Measurements from ENCODE around the gene ALOX12B.

ALOX12B gene

DNA sequence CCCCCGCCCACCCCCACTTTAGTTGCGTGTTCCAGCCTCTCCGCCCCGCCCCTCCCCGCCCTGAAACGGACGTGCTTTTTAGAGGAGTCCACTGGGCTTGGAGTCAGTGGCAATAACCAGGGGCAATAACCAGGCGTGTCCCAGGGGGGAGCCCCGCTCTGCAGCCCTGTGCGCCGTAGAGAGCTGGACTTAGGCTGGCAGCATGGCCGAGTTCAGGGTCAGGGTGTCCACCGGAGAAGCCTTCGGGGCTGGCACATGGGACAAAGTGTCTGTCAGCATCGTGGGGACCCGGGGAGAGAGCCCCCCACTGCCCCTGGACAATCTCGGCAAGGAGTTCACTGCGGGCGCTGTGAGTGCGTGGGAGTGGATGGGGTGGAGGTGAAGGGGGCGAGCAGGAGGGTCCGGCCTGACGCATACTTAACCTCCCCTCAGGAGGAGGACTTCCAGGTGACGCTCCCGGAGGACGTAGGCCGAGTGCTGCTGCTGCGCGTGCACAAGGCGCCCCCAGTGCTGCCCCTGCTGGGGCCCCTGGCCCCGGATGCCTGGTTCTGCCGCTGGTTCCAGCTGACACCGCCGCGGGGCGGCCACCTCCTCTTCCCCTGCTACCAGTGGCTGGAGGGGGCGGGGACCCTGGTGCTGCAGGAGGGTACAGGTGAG is 48.4 kb downstream of the ALOX12B start, which contains the start of gene ALOX15B:
Gene ALOX15B, plus strand, starts transcription at position 106 of the 657 bp plus-strand sequence. Its CDS starts 97 bp downstream, at position 203.
- peak in 2 of 3 donors; percentile 63 to 70 for DNase-seq
- no peaks in the 10 kb centered on the region for H3K9me3 ChIP-seq (ENCODE audit: control extremely low read depth in 1 of 5, control insufficient read depth in 4 of 5, insufficient read depth in 2 of 5, low read depth in 1 of 5, low read length in 4 of 5)
- no peak within 1 kb of the TSS for H3K27ac ChIP-seq (ENCODE audit: insufficient read depth in 1 of 2, low read depth in 1 of 2, low read length in 2 of 2, poor library complexity in 1 of 2, severe bottlenecking in 2 of 2)
- peak within 1 kb of the TSS in 6 of 7 experiments; percentile 13 to 69 (median 42) for H3K4me3 ChIP-seq (ENCODE audit: control insufficient read depth in 1 of 7, extremely low read depth in 1 of 7, insufficient read depth in 4 of 7, low read depth in 2 of 7, low read length in 6 of 7)
- ChIA-PET CTCF (interaction anchor here (1.5 to 7.3 kb wide), 8 partner anchors 8 to 126 kb away, joined by 3 to 117 read pairs (median 14); no protein-coding TSS in a partner anchor), POLR2A (no interaction called here)
- no peaks in the 10 kb centered on the region for H3K27me3 ChIP-seq (replicated peaks in 2 of 5; ENCODE audit: control insufficient read depth in 4 of 5, insufficient read depth in 5 of 5, low read length in 4 of 5)
- WGBS (ENCODE audit: insufficient coverage), result 6% methylated on average over 24 of the region's 37 CpGs
- no peaks in the 10 kb centered on the region for H3K36me3 ChIP-seq (ENCODE audit: control insufficient read depth in 4 of 4, insufficient read depth in 4 of 4, low read length in 3 of 4)
- H3K4me1 ChIP-seq (ENCODE audit: control extremely low read depth in 1 of 4, control insufficient read depth in 4 of 4, insufficient read depth in 4 of 4, low read length in 3 of 4), result peaks cover 0 to 27% (median 23%) of the 10 kb centered on the region in 4 experiments

DNA sequence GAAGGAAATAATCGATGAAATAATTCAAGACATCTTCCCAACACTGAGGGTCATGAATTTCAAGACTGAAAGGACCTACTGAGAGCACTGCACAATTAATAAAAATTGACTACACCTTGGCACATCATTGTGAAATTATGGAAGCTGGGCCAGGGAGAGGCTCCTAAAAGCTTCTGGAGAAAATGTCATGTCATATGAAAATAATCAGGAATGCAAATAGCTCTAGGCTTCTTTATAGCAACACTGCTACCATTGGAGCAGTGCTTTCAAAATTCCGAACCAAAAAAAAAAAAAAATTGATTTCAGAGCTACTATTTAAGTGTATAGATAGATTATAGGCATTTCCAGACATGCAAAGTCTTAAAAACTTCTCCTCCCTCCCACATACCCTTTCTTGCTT is 55.1 kb downstream of the ALOX12B start:
- H3K27me3 ChIP-seq (replicated peaks in 2 of 5; ENCODE audit: control insufficient read depth in 4 of 5, insufficient read depth in 5 of 5, low read length in 4 of 5), result peaks cover 0 to under 1% (median 0%) of the 10 kb centered on the region in 5 experiments
- no CpG with 5 or more reads among the region's 2 CpGs for WGBS (ENCODE audit: insufficient coverage)
- ChIA-PET POLR2A (no interaction called here), CTCF (interaction anchor here (1.0 to 4.2 kb wide), 6 partner anchors 8 to 172 kb away, joined by 3 to 23 read pairs (median 5); no protein-coding TSS in a partner anchor)
- H3K27ac ChIP-seq (ENCODE audit: insufficient read depth in 1 of 2, low read depth in 1 of 2, low read length in 2 of 2, poor library complexity in 1 of 2, severe bottlenecking in 2 of 2), result no peak overlapping the region
- no peak overlapping the region for H3K4me3 ChIP-seq (ENCODE audit: control insufficient read depth in 1 of 7, extremely low read depth in 1 of 7, insufficient read depth in 4 of 7, low read depth in 2 of 7, low read length in 6 of 7)
- no peaks in the 10 kb centered on the region for H3K4me1 ChIP-seq (ENCODE audit: control extremely low read depth in 1 of 4, control insufficient read depth in 4 of 4, insufficient read depth in 4 of 4, low read length in 3 of 4)
- no peak for DNase-seq
- peaks cover 0 to 3% (median 0%) of the 10 kb centered on the region in 5 experiments for H3K9me3 ChIP-seq (ENCODE audit: control extremely low read depth in 1 of 5, control insufficient read depth in 4 of 5, insufficient read depth in 2 of 5, low read depth in 1 of 5, low read length in 4 of 5)
- no peaks in the 10 kb centered on the region for H3K36me3 ChIP-seq (ENCODE audit: control insufficient read depth in 4 of 4, insufficient read depth in 4 of 4, low read length in 3 of 4)

DNA sequence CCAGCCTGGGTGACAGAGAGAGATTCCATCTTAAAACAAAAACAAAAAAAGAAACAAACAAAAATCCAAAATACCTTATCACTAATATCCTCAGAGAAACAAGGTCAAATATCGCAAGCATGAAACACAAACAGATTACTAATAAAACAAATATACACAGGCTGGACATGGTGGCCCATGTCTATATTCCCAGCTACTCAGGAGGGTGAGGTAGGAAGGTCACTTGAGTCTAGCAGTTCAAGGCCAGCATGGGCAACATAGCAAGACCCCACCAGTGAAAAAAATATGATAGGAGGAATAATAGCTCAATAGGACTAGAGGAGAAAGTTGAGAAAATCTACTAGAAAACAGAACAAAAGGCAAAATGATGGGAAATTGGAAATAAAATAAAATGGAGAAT is 55.6 kb downstream of the ALOX12B start:
- Histone ChIP-seq H3K4me1 (ENCODE audit: control extremely low read depth in 1 of 4, control insufficient read depth in 4 of 4, insufficient read depth in 4 of 4, low read length in 3 of 4) (no peaks in the 10 kb centered on the region), H3K27me3 (replicated peaks in 2 of 5; ENCODE audit: control insufficient read depth in 4 of 5, insufficient read depth in 5 of 5, low read length in 4 of 5) (peaks cover 0 to 5% (median 0%) of the 10 kb centered on the region in 5 experiments), H3K4me3 (ENCODE audit: control insufficient read depth in 1 of 7, extremely low read depth in 1 of 7, insufficient read depth in 4 of 7, low read depth in 2 of 7, low read length in 6 of 7) (no peak overlapping the region), H3K36me3 (ENCODE audit: control insufficient read depth in 4 of 4, insufficient read depth in 4 of 4, low read length in 3 of 4) (no peaks in the 10 kb centered on the region), H3K27ac (ENCODE audit: insufficient read depth in 1 of 2, low read depth in 1 of 2, low read length in 2 of 2, poor library complexity in 1 of 2, severe bottlenecking in 2 of 2) (no peak overlapping the region), H3K9me3 (ENCODE audit: control extremely low read depth in 1 of 5, control insufficient read depth in 4 of 5, insufficient read depth in 2 of 5, low read depth in 1 of 5, low read length in 4 of 5) (peaks cover 0 to 3% (median 0%) of the 10 kb centered on the region in 5 experiments)
- no peak for DNase-seq
- ChIA-PET CTCF (interaction anchor here (1.0 to 4.2 kb wide), 9 partner anchors 9 to 172 kb away, joined by 3 to 23 read pairs (median 4); no protein-coding TSS in a partner anchor), POLR2A (no interaction called here)
- WGBS (ENCODE audit: insufficient coverage), result no CpG with 5 or more reads among the region's 1 CpG

DNA sequence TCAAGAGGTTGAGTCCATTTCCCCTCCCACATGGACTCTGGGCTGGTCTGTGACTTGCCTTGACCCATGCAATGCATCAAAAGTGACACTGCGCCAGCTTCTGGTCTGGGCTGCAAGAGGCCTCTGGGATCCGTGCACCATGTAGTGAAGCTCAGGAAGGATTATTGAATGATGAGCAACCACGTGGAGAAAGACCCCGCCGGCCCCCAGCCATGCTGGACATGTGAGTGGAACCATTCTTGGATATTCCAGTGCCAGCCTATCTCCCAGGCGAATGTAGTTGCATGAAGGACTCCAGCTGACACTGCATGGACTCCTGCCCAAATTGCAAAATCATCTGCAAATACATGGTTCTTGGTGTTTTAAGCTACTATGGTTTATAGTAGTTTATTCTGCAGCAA is 56.3 kb downstream of the ALOX12B start:
- DNase-seq, result no peak
- Histone ChIP-seq H3K4me3 (ENCODE audit: control insufficient read depth in 1 of 7, extremely low read depth in 1 of 7, insufficient read depth in 4 of 7, low read depth in 2 of 7, low read length in 6 of 7) (no peak overlapping the region), H3K27me3 (replicated peaks in 2 of 5; ENCODE audit: control insufficient read depth in 4 of 5, insufficient read depth in 5 of 5, low read length in 4 of 5) (peaks cover 0 to 5% (median 0%) of the 10 kb centered on the region in 5 experiments), H3K36me3 (ENCODE audit: control insufficient read depth in 4 of 4, insufficient read depth in 4 of 4, low read length in 3 of 4) (no peaks in the 10 kb centered on the region), H3K9me3 (ENCODE audit: control extremely low read depth in 1 of 5, control insufficient read depth in 4 of 5, insufficient read depth in 2 of 5, low read depth in 1 of 5, low read length in 4 of 5) (peaks cover 0 to 3% (median 0%) of the 10 kb centered on the region in 5 experiments), H3K27ac (ENCODE audit: insufficient read depth in 1 of 2, low read depth in 1 of 2, low read length in 2 of 2, poor library complexity in 1 of 2, severe bottlenecking in 2 of 2) (no peak overlapping the region), H3K4me1 (ENCODE audit: control extremely low read depth in 1 of 4, control insufficient read depth in 4 of 4, insufficient read depth in 4 of 4, low read length in 3 of 4) (no peaks in the 10 kb centered on the region)
- ChIA-PET CTCF (interaction anchor here (1.0 to 4.2 kb wide), 7 partner anchors 9 to 171 kb away, joined by 3 to 23 read pairs (median 5); no protein-coding TSS in a partner anchor), POLR2A (no interaction called here)
- WGBS (ENCODE audit: insufficient coverage), result 97% methylated on average over 3 of the region's 6 CpGs

DNA sequence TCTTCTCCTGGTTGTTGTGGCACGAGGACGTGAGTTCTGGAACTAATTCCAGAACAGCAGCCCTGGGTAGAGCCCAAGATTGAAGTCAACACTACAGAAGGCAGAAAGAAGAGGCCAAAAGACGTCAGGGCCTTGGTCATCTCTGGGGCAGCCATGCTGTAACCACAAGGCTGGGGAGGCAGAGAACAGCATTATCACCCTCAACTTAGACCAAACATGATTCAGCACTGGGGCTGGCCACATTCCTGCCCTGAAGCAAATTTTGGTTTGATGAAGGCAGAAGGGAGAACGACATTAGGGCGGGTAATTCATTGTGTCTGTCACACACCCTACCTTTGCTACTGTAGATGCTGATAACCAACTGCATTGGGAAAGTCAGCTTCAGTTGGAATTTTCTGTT is 58.4 kb downstream of the ALOX12B start:
- POLR2A ChIA-PET, result no interaction called here
- no peak for DNase-seq
- H3K27ac ChIP-seq (ENCODE audit: insufficient read depth in 1 of 2, low read depth in 1 of 2, low read length in 2 of 2, poor library complexity in 1 of 2, severe bottlenecking in 2 of 2), result no peak overlapping the region
- no peak overlapping the region for H3K4me3 ChIP-seq (ENCODE audit: control insufficient read depth in 1 of 7, extremely low read depth in 1 of 7, insufficient read depth in 4 of 7, low read depth in 2 of 7, low read length in 6 of 7)
- CTCF ChIA-PET, result interaction anchor here (0.6 to 4.2 kb wide), 4 partner anchors 12 to 117 kb away, joined by 3 to 23 read pairs (median 6); no protein-coding TSS in a partner anchor
- H3K27me3 ChIP-seq (replicated peaks in 2 of 5; ENCODE audit: control insufficient read depth in 4 of 5, insufficient read depth in 5 of 5, low read length in 4 of 5), result peaks cover 0 to 5% (median 0%) of the 10 kb centered on the region in 5 experiments
- no peaks in the 10 kb centered on the region for H3K4me1 ChIP-seq (ENCODE audit: control extremely low read depth in 1 of 4, control insufficient read depth in 4 of 4, insufficient read depth in 4 of 4, low read length in 3 of 4)
- no CpG with 5 or more reads among the region's 5 CpGs for WGBS (ENCODE audit: insufficient coverage)
- peaks cover 0 to 3% (median 0%) of the 10 kb centered on the region in 5 experiments for H3K9me3 ChIP-seq (ENCODE audit: control extremely low read depth in 1 of 5, control insufficient read depth in 4 of 5, insufficient read depth in 2 of 5, low read depth in 1 of 5, low read length in 4 of 5)
- no peaks in the 10 kb centered on the region for H3K36me3 ChIP-seq (ENCODE audit: control insufficient read depth in 4 of 4, insufficient read depth in 4 of 4, low read length in 3 of 4)

DNA sequence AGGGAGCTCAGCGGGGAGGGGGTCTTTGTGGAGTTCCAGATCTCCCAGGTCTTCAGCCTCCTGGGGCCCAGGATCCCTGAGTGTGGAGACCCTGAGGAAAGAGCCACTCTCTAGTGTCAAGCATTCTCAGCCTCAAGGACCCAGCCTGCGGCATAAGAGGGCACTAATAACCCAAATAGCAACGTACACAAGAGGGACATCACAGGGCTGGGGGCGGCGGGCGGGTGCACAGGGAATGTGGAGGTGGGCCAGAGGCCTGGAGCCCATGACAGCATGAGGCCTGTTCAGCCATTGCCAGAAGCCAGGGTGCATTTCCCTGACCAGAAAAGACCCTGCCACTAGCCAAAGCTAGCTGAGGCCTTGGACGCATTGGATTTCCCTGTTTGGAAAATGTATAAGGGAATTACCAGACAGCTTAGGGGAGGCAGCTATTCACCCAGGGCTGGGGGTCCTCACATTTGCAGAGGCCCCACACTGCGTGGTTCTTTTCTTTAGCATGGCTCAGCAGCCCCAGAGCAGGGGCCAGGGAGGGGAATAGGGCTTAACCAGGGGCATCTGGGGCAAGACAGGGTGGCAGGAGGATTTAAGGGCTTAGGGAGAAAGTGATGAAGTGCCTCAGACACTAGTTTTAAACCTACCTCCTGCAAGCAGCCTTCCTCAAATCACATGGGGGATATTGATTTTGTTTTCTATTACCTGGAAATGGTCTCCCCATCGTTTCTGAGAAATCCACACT is 62.2 kb downstream of the ALOX12B start:
- WGBS (ENCODE audit: insufficient coverage), result 100% methylated on average over 8 of the region's 9 CpGs
- CTCF ChIA-PET, result interaction anchor here (1.4 to 2.7 kb wide), 3 partner anchors 17 to 32 kb away, joined by 3 to 12 read pairs (median 5); no protein-coding TSS in a partner anchor
- DNase-seq, result no peak
- Histone ChIP-seq H3K4me3 (ENCODE audit: control insufficient read depth in 1 of 7, extremely low read depth in 1 of 7, insufficient read depth in 4 of 7, low read depth in 2 of 7, low read length in 6 of 7) (no peak overlapping the region), H3K9me3 (ENCODE audit: control extremely low read depth in 1 of 5, control insufficient read depth in 4 of 5, insufficient read depth in 2 of 5, low read depth in 1 of 5, low read length in 4 of 5) (peaks cover 0 to 3% (median 0%) of the 10 kb centered on the region in 5 experiments), H3K27ac (ENCODE audit: insufficient read depth in 1 of 2, low read depth in 1 of 2, low read length in 2 of 2, poor library complexity in 1 of 2, severe bottlenecking in 2 of 2) (no peak overlapping the region), H3K36me3 (ENCODE audit: control insufficient read depth in 4 of 4, insufficient read depth in 4 of 4, low read length in 3 of 4) (no peaks in the 10 kb centered on the region), H3K27me3 (replicated peaks in 2 of 5; ENCODE audit: control insufficient read depth in 4 of 5, insufficient read depth in 5 of 5, low read length in 4 of 5) (peaks cover 0 to 5% (median 0%) of the 10 kb centered on the region in 5 experiments), H3K4me1 (ENCODE audit: control extremely low read depth in 1 of 4, control insufficient read depth in 4 of 4, insufficient read depth in 4 of 4, low read length in 3 of 4) (peaks cover 0 to under 1% (median under 1%) of the 10 kb centered on the region in 4 experiments)
- POLR2A ChIA-PET, result no interaction called here
